Measurements from ENCODE around the gene FAM90A1.
"Not testable (repeated sequence)": the region's sequence is repeated elsewhere in the genome, so short reads cannot be mapped to it uniquely, and the experiment has no call there.

The FAM90A1 gene

GRCh38 chr12:8242880-8243681 lies 15.7 kb upstream of the FAM90A1 start:
- not testable (repeated sequence) for H3K4me1 ChIP-seq (ENCODE audit: control insufficient read depth, insufficient read depth, low read length); H3K9me3 ChIP-seq (replicated peaks; ENCODE audit: low read length); H3K27me3 ChIP-seq (ENCODE audit: control insufficient read depth, insufficient read depth, low read length); H3K36me3 ChIP-seq (ENCODE audit: insufficient read depth, low read length)
- peak overlapping the region; percentile 95 for H3K4me2 ChIP-seq (ENCODE audit: low read length)
- H3K9ac ChIP-seq (ENCODE audit: low read depth, low read length): peak overlapping the region; percentile 93
- H3K4me3 ChIP-seq (ENCODE audit: low read length): peak overlapping the region; percentile 81

GRCh38 chr12:8242622-8242879 lies 15.1 kb upstream of the FAM90A1 start:
- not testable (repeated sequence) for H3K27me3 ChIP-seq (ENCODE audit: control insufficient read depth, insufficient read depth, low read length); H3K9me3 ChIP-seq (replicated peaks; ENCODE audit: low read length); H3K36me3 ChIP-seq (ENCODE audit: insufficient read depth, low read length); H3K4me1 ChIP-seq (ENCODE audit: control insufficient read depth, insufficient read depth, low read length)
- H3K4me3 ChIP-seq (ENCODE audit: low read length): peak overlapping the region; percentile 81
- peak overlapping the region; percentile 95 for H3K4me2 ChIP-seq (ENCODE audit: low read length)
- peak overlapping the region; percentile 93 for H3K9ac ChIP-seq (ENCODE audit: low read depth, low read length)

GRCh38 chr12:8241917-8242621 lies 14.7 kb upstream of the FAM90A1 start:
- Histone ChIP-seq H3K9ac (ENCODE audit: low read depth, low read length) (peak overlapping the region; percentile 93), H3K4me3 (ENCODE audit: low read length) (peak overlapping the region; percentile 81), H3K4me2 (ENCODE audit: low read length) (peak overlapping the region; percentile 95)
- not testable (repeated sequence) for H3K4me1 ChIP-seq (ENCODE audit: control insufficient read depth, insufficient read depth, low read length); H3K9me3 ChIP-seq (replicated peaks; ENCODE audit: low read length); H3K27me3 ChIP-seq (ENCODE audit: control insufficient read depth, insufficient read depth, low read length); H3K36me3 ChIP-seq (ENCODE audit: insufficient read depth, low read length)

- H3K4me2 ChIP-seq (ENCODE audit: low read length); H3K4me3 ChIP-seq (ENCODE audit: low read length); H3K4me1 ChIP-seq (ENCODE audit: control insufficient read depth, insufficient read depth, low read length); H3K9ac ChIP-seq (ENCODE audit: low read depth, low read length); H3K27me3 ChIP-seq (ENCODE audit: control insufficient read depth, insufficient read depth, low read length); H3K9me3 ChIP-seq (replicated peaks; ENCODE audit: low read length); H3K36me3 ChIP-seq (ENCODE audit: insufficient read depth, low read length): not testable (repeated sequence)
These were observed 13.1 kb upstream of the FAM90A1 start for GRCh38 chr12:8240340-8241114.

GRCh38 chr12:8237031-8237430 lies 9.6 kb upstream of the FAM90A1 start:
- H3K36me3 ChIP-seq (ENCODE audit: insufficient read depth, low read length); H3K4me3 ChIP-seq (ENCODE audit: low read length); H3K4me2 ChIP-seq (ENCODE audit: low read length); H3K9ac ChIP-seq (ENCODE audit: low read depth, low read length); H3K27me3 ChIP-seq (ENCODE audit: control insufficient read depth, insufficient read depth, low read length); H3K9me3 ChIP-seq (replicated peaks; ENCODE audit: low read length): not testable (repeated sequence)
- peaks cover 18% of the 10 kb centered on the region for H3K4me1 ChIP-seq (ENCODE audit: control insufficient read depth, insufficient read depth, low read length)

GRCh38 chr12:8235316-8236157 lies 8.1 kb upstream of the FAM90A1 start:
- H3K9me3 ChIP-seq (replicated peaks; ENCODE audit: low read length); H3K4me3 ChIP-seq (ENCODE audit: low read length); H3K9ac ChIP-seq (ENCODE audit: low read depth, low read length); H3K4me2 ChIP-seq (ENCODE audit: low read length); H3K36me3 ChIP-seq (ENCODE audit: insufficient read depth, low read length); H3K27me3 ChIP-seq (ENCODE audit: control insufficient read depth, insufficient read depth, low read length): not testable (repeated sequence)
- peaks cover 18% of the 10 kb centered on the region for H3K4me1 ChIP-seq (ENCODE audit: control insufficient read depth, insufficient read depth, low read length)

GRCh38 chr12:8234746-8235145 lies 7.3 kb upstream of the FAM90A1 start:
- H3K9me3 ChIP-seq (replicated peaks; ENCODE audit: low read length); H3K9ac ChIP-seq (ENCODE audit: low read depth, low read length): not testable (repeated sequence)

GRCh38 chr12:8233935-8234495 lies 6.6 kb upstream of the FAM90A1 start:
- H3K4me2 ChIP-seq (ENCODE audit: low read length); H3K36me3 ChIP-seq (ENCODE audit: insufficient read depth, low read length); H3K27me3 ChIP-seq (ENCODE audit: control insufficient read depth, insufficient read depth, low read length); H3K9ac ChIP-seq (ENCODE audit: low read depth, low read length); H3K4me3 ChIP-seq (ENCODE audit: low read length); H3K9me3 ChIP-seq (replicated peaks; ENCODE audit: low read length): not testable (repeated sequence)
- peaks cover 18% of the 10 kb centered on the region for H3K4me1 ChIP-seq (ENCODE audit: control insufficient read depth, insufficient read depth, low read length)

More at GRCh38 chr12:8234746-8235145, 7.3 kb upstream of the FAM90A1 start:
- H3K4me1 ChIP-seq (ENCODE audit: control insufficient read depth, insufficient read depth, low read length): peaks cover 18% of the 10 kb centered on the region
- H3K4me2 ChIP-seq (ENCODE audit: low read length); H3K27me3 ChIP-seq (ENCODE audit: control insufficient read depth, insufficient read depth, low read length); H3K36me3 ChIP-seq (ENCODE audit: insufficient read depth, low read length); H3K4me3 ChIP-seq (ENCODE audit: low read length): not testable (repeated sequence)

- not testable (repeated sequence) for H3K9me3 ChIP-seq (replicated peaks; ENCODE audit: low read length); H3K27me3 ChIP-seq (ENCODE audit: control insufficient read depth, insufficient read depth, low read length); H3K4me3 ChIP-seq (ENCODE audit: low read length); H3K9ac ChIP-seq (ENCODE audit: low read depth, low read length); H3K4me2 ChIP-seq (ENCODE audit: low read length); H3K36me3 ChIP-seq (ENCODE audit: insufficient read depth, low read length)
- peaks cover 18% of the 10 kb centered on the region for H3K4me1 ChIP-seq (ENCODE audit: control insufficient read depth, insufficient read depth, low read length)
These were observed 6.0 kb upstream of the FAM90A1 start for GRCh38 chr12:8233300-8233855.

- not testable (repeated sequence) for H3K9me3 ChIP-seq (replicated peaks; ENCODE audit: low read length); H3K27me3 ChIP-seq (ENCODE audit: control insufficient read depth, insufficient read depth, low read length); H3K36me3 ChIP-seq (ENCODE audit: insufficient read depth, low read length); H3K4me3 ChIP-seq (ENCODE audit: low read length); H3K4me2 ChIP-seq (ENCODE audit: low read length)
- Histone ChIP-seq H3K4me1 (ENCODE audit: control insufficient read depth, insufficient read depth, low read length) (peaks cover 18% of the 10 kb centered on the region), H3K9ac (ENCODE audit: low read depth, low read length) (peak overlapping the region; percentile 59)
These were observed 4.5 kb upstream of the FAM90A1 start for GRCh38 chr12:8231666-8232608.
